ENCODE measurements around the gene NYAP2. TPM values are rescaled to one million over a fixed set of nuclear protein-coding genes. Genes with fewer than 3 reads are reported as not detected.

NYAP2 gene
- polyA plus RNA-seq, 1 experiment = not detected

- POLR2A ChIA-PET = no interaction called here
- H3K4me3 ChIP-seq (ENCODE audit: low read depth, low read length) = no peak overlapping the region
- TF ChIP-seq, protein P1, sequence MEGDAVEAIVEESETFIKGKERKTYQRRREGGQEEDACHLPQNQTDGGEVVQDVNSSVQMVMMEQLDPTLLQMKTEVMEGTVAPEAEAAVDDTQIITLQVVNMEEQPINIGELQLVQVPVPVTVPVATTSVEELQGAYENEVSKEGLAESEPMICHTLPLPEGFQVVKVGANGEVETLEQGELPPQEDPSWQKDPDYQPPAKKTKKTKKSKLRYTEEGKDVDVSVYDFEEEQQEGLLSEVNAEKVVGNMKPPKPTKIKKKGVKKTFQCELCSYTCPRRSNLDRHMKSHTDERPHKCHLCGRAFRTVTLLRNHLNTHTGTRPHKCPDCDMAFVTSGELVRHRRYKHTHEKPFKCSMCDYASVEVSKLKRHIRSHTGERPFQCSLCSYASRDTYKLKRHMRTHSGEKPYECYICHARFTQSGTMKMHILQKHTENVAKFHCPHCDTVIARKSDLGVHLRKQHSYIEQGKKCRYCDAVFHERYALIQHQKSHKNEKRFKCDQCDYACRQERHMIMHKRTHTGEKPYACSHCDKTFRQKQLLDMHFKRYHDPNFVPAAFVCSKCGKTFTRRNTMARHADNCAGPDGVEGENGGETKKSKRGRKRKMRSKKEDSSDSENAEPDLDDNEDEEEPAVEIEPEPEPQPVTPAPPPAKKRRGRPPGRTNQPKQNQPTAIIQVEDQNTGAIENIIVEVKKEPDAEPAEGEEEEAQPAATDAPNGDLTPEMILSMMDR (IDR thresholded peaks at IDR 0.05; ENCODE audit: insufficient read depth, low read depth, low read length) = no peak
- DNase-seq (ENCODE audit: low read depth) = no peak
- CTCF ChIA-PET = no interaction called here
- H3K27me3 ChIP-seq (ENCODE audit: control insufficient read depth, insufficient read depth, low read length) = no peaks in the 10 kb centered on the region
- no peaks in the 10 kb centered on the region for H3K36me3 ChIP-seq (ENCODE audit: control insufficient read depth, insufficient read depth, low read length)
Observed at GRCh38 chr2:225616848-225617247, 217.3 kb downstream of the NYAP2 start.

GRCh38 chr2:225620227-225620626 lies 220.7 kb downstream of the NYAP2 start:
- CTCF ChIA-PET = no interaction called here
- H3K27me3 ChIP-seq (ENCODE audit: control insufficient read depth, insufficient read depth, low read length) = no peaks in the 10 kb centered on the region

GRCh38 chr2:225630824-225631533 lies 231.5 kb downstream of the NYAP2 start:
- CTCF ChIA-PET = no interaction called here
- POLR2A ChIA-PET = no interaction called here
- Histone ChIP-seq H3K36me3 (ENCODE audit: control insufficient read depth, insufficient read depth, low read length) (no peaks in the 10 kb centered on the region), H3K27me3 (ENCODE audit: control insufficient read depth, insufficient read depth, low read length) (no peaks in the 10 kb centered on the region), H3K4me3 (ENCODE audit: low read depth, low read length) (no peak overlapping the region)
- DNase-seq (ENCODE audit: low read depth) = no peak
- TF ChIP-seq, protein P1 (IDR thresholded peaks at IDR 0.05; ENCODE audit: insufficient read depth, low read depth, low read length) = no peak

More at GRCh38 chr2:225620227-225620626, 220.7 kb downstream of the NYAP2 start:
- no peak overlapping the region for H3K4me3 ChIP-seq (ENCODE audit: low read depth, low read length)
- no peak for DNase-seq (ENCODE audit: low read depth)
- H3K36me3 ChIP-seq (ENCODE audit: control insufficient read depth, insufficient read depth, low read length) = no peaks in the 10 kb centered on the region
- TF ChIP-seq, protein P1 (IDR thresholded peaks at IDR 0.05; ENCODE audit: insufficient read depth, low read depth, low read length) = no peak
- POLR2A ChIA-PET = no interaction called here

DNA sequence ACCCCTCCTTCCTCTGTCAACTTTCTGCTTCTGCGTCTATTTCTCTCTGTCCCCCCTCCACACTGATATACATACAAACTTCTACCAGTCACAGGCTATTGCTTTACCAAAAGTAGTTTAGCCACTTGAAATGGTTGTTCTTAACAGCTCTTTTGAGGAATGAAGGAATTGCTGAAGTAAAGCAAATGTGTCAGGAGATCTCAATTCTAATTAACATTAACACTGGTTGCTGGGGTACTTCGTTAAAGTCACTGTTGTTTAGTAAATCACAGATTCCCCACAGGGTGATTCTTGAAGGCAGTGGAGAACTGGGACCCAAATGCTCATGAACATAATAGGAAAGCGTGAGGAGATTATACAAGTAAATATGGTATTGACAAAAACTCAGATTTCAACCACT lies 232.8 kb downstream of the NYAP2 start:
- DNase-seq (ENCODE audit: low read depth) = no peak
- CTCF ChIA-PET = no interaction called here
- TF ChIP-seq, protein P1 (IDR thresholded peaks at IDR 0.05; ENCODE audit: insufficient read depth, low read depth, low read length) = no peak
- H3K4me3 ChIP-seq (ENCODE audit: low read depth, low read length) = no peak overlapping the region
- POLR2A ChIA-PET = no interaction called here
- H3K36me3 ChIP-seq (ENCODE audit: control insufficient read depth, insufficient read depth, low read length) = no peaks in the 10 kb centered on the region
- peaks cover 2% of the 10 kb centered on the region; the same call in 1 of the 2 replicates for H3K27me3 ChIP-seq (ENCODE audit: control insufficient read depth, insufficient read depth, low read length)

GRCh38 chr2:225636558-225636957 lies 237.0 kb downstream of the NYAP2 start:
- H3K36me3 ChIP-seq (ENCODE audit: control insufficient read depth, insufficient read depth, low read length) = no peaks in the 10 kb centered on the region
- TF ChIP-seq, protein P1 (IDR thresholded peaks at IDR 0.05; ENCODE audit: insufficient read depth, low read depth, low read length) = no peak
- H3K27me3 ChIP-seq (ENCODE audit: control insufficient read depth, insufficient read depth, low read length) = peaks cover 6% of the 10 kb centered on the region
- no peak overlapping the region for H3K4me3 ChIP-seq (ENCODE audit: low read depth, low read length)
- ChIA-PET CTCF (interaction anchor here (0.6 kb wide), 1 partner anchor 24 kb away, joined by 3 read pairs; no protein-coding TSS in a partner anchor), POLR2A (no interaction called here)
- no peak for DNase-seq (ENCODE audit: low read depth)
